Lung (tissue), 12 donors: ENCODE data around the gene IGFBP2. TPM values are rescaled to one million over a fixed set of nuclear protein-coding genes. Genes with fewer than 3 reads are reported as not detected.

Experiments used
- ATAC-seq: fragments of 200-7000 bp; cut with Tn5 transposase; one replicate; pipeline ENCODE4 v1.9.1; 2020; ENCODE audit warnings: moderate number of reproducible peaks; ENCODE audit not compliant: insufficient read depth, low FRiP score
- DNase-seq, 3 donors: peaks; one replicate each; pipeline ENCODE4 v3.0.0-alpha.2; 2013 to 2017
- H3K27ac ChIP-seq, 2 donors: one replicate each; pipeline ENCODE4 v1.5.1; 2013; ENCODE audit warnings: mild to moderate bottlenecking in 2 of 2, moderate library complexity in 2 of 2, control low read depth in 1 of 2, inconsistent platforms in 1 of 2, low read depth in 1 of 2, low read length in 1 of 2
- H3K27me3 ChIP-seq, 3 donors: one replicate each; pipeline ENCODE4 v1.5.1; 2013; ENCODE audit warnings: low read length in 2 of 3; ENCODE audit not compliant: control insufficient read depth in 3 of 3, insufficient read depth in 3 of 3
- H3K36me3 ChIP-seq, 4 donors: one replicate each; pipeline ENCODE4 v1.5.1; 2013; ENCODE audit warnings: low read length in 4 of 4, mild to moderate bottlenecking in 1 of 4, moderate library complexity in 1 of 4; ENCODE audit not compliant: control insufficient read depth in 4 of 4, insufficient read depth in 4 of 4
- H3K4me1 ChIP-seq, 5 donors: one replicate each; pipeline ENCODE4 v1.5.1; 2013; ENCODE audit warnings: low read length in 5 of 5, mild to moderate bottlenecking in 2 of 5, moderate library complexity in 1 of 5; ENCODE audit not compliant: control insufficient read depth in 5 of 5, insufficient read depth in 5 of 5
- H3K4me3 ChIP-seq: one replicate; pipeline ENCODE4 v1.5.1; 2013; ENCODE audit warnings: mild to moderate bottlenecking, control low read depth, moderate library complexity
- H3K9ac ChIP-seq, 2 donors: one replicate each; pipeline ENCODE4 v1.5.1; 2013; ENCODE audit warnings: low read length in 2 of 2, control low read depth in 1 of 2; ENCODE audit not compliant: insufficient read depth in 1 of 2
- H3K9me3 ChIP-seq, 4 donors: one replicate each; pipeline ENCODE4 v1.5.1; 2013; ENCODE audit warnings: low read length in 3 of 4, mild to moderate bottlenecking in 1 of 4, moderate library complexity in 1 of 4; ENCODE audit not compliant: control insufficient read depth in 4 of 4, insufficient read depth in 3 of 4
- WGBS, 2 donors: extraction: QIAGEN DNeasy Blood & Tissue Kit; methylation state at CpG; one replicate each; pipeline ENCODE4 v1.1.7; 2013; 5-methylcytosine and 5-hydroxymethylcytosine counted together
- polyA plus RNA-seq, 2 donors: library from polyadenylated mRNA; stranded (reverse); fragments of 200-250 nt; gene quantifications; one replicate each; pipeline ENCODE4 v1.2.1, GENCODE V29; 2013
- total RNA-seq, 2 donors: library from RNA; depleted of rRNA in 1 of 2; stranded (reverse); fragments of >200 nt in 1 of 2; gene quantifications; one replicate each; pipeline ENCODE4 v1.2.1, GENCODE V29; 2014 to 2021
- TF ChIP-seq, protein P1 (sequence below): IDR thresholded peaks from 2 replicates; pipeline ENCODE4 v1.5.1; 2012; ENCODE audit warnings: mild to moderate bottlenecking; ENCODE audit errors: control extremely low read depth, extremely low read depth
- donor health status: control.
- donor health status: control.
- donor health status: Bipolar disorder and iron deficiency.
- donor health status: healthy.
- donor health status: DM: yes; HTN: yes; CAD: no.

The IGFBP2 gene
- total and polyA plus RNA-seq, 4 donors: 50.5 to 104 (median 81.2) TPM

GRCh38 chr2:216666461-216667233 lies 33.4 kb downstream of the IGFBP2 start:
- ATAC-seq: peak; percentile 77
- peaks cover 0 to 11% (median 0%) of the 10 kb centered on the region in 5 donors for H3K4me1 ChIP-seq
- H3K27ac ChIP-seq: no peak overlapping the region
- WGBS, 2 donors: 13 to 17% methylated on average over 9 of the region's 9 CpGs
- no peaks in the 10 kb centered on the region for H3K9me3 ChIP-seq
- DNase-seq: peak; percentile 82 to 83 (median 82)
- no peak overlapping the region for H3K4me3 ChIP-seq
- no peaks in the 10 kb centered on the region for H3K36me3 ChIP-seq
- no peak overlapping the region for H3K9ac ChIP-seq
- TF ChIP-seq, protein P1, sequence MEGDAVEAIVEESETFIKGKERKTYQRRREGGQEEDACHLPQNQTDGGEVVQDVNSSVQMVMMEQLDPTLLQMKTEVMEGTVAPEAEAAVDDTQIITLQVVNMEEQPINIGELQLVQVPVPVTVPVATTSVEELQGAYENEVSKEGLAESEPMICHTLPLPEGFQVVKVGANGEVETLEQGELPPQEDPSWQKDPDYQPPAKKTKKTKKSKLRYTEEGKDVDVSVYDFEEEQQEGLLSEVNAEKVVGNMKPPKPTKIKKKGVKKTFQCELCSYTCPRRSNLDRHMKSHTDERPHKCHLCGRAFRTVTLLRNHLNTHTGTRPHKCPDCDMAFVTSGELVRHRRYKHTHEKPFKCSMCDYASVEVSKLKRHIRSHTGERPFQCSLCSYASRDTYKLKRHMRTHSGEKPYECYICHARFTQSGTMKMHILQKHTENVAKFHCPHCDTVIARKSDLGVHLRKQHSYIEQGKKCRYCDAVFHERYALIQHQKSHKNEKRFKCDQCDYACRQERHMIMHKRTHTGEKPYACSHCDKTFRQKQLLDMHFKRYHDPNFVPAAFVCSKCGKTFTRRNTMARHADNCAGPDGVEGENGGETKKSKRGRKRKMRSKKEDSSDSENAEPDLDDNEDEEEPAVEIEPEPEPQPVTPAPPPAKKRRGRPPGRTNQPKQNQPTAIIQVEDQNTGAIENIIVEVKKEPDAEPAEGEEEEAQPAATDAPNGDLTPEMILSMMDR: peak; percentile 98
- no peaks in the 10 kb centered on the region for H3K27me3 ChIP-seq

- no peak overlapping the region for H3K9ac ChIP-seq
- H3K36me3 ChIP-seq: peaks cover 0 to 13% (median 2%) of the 10 kb centered on the region in 4 donors
- TF ChIP-seq, protein P1: no peak
- WGBS, 2 donors: 73 to 75% methylated on average over 17 of the region's 17 CpGs
- DNase-seq (no peak), ATAC-seq (no peak)
- no peaks in the 10 kb centered on the region for H3K27me3 ChIP-seq
- H3K4me1 ChIP-seq: peaks cover 0 to 7% (median 0%) of the 10 kb centered on the region in 5 donors
- H3K9me3 ChIP-seq: no peaks in the 10 kb centered on the region
- no peak overlapping the region for H3K4me3 ChIP-seq
- H3K27ac ChIP-seq: no peak overlapping the region
Observed at GRCh38 chr2:216670266-216671080, 37.3 kb downstream of the IGFBP2 start.

DNA sequence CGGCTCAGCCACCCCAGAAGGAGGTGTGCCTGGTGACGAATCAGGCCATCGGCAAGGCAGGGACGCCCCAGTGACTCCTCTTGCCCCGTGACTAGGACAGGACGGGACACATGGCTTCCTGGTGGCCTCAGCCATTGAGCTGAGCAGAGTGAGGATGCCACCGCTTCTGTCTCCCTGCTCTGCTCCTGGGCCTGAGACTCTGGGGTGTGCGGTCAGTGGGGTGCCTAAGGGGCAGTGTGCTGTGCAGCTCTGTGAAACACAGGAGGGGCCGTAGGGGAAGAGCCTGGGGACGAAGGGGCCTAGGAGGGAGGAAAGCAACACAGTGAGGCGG lies 37.8 kb downstream of the IGFBP2 start:
- no peak overlapping the region for H3K27ac ChIP-seq
- ATAC-seq: no peak
- TF ChIP-seq, protein P1: no peak

More for the DNA sequence above, 37.8 kb downstream of the IGFBP2 start:
- WGBS, 2 donors: 91 to 95% methylated on average over 11 of the region's 11 CpGs
- Histone ChIP-seq H3K27me3 (no peaks in the 10 kb centered on the region), H3K36me3 (peaks cover 0 to 16% (median 2%) of the 10 kb centered on the region in 4 donors), H3K4me1 (peaks cover 0 to 1% (median 0%) of the 10 kb centered on the region in 5 donors), H3K4me3 (no peak overlapping the region), H3K9ac (no peak overlapping the region), H3K9me3 (no peaks in the 10 kb centered on the region)
- no peak for DNase-seq
